Limb (tissue), 2 donors: ENCODE data around the gene SMCHD1.
A peak's percentile ranks its signal among the peaks of the same experiment; 100 is the strongest.
"Not testable (repeated sequence)": the region's sequence is repeated elsewhere in the genome, so short reads cannot be mapped to it uniquely, and the experiment has no call there.

Experiments
- DNase-seq, 2 donors: peaks; one replicate each; pipeline ENCODE4 v3.0.0-alpha.2; 2016; ENCODE audit errors: extremely low spot score in 2 of 2

SMCHD1 gene

GRCh38 chr18:2814928-2815327, 159.4 kb downstream of the SMCHD1 start:
- no peak for DNase-seq

GRCh38 chr18:2818281-2818680, 162.8 kb downstream of the SMCHD1 start:
- no peak for DNase-seq

- no peak for DNase-seq
These were observed 166.2 kb downstream of the SMCHD1 start for GRCh38 chr18:2821695-2822094.

GRCh38 chr18:2822213-2822921, 166.8 kb downstream of the SMCHD1 start:
- no peak for DNase-seq

GRCh38 chr18:2823202-2823601, 167.7 kb downstream of the SMCHD1 start:
- no peak for DNase-seq

GRCh38 chr18:2823966-2824365, 168.4 kb downstream of the SMCHD1 start:
- DNase-seq, result no peak

- no peak for DNase-seq
These were observed 169.3 kb downstream of the SMCHD1 start for GRCh38 chr18:2824865-2825264.

GRCh38 chr18:2825613-2826175, 170.2 kb downstream of the SMCHD1 start:
- no peak for DNase-seq

GRCh38 chr18:2826581-2826980, 171.1 kb downstream of the SMCHD1 start:
- no peak for DNase-seq

- no peak for DNase-seq
These were observed 171.5 kb downstream of the SMCHD1 start for GRCh38 chr18:2827061-2827460.

- DNase-seq, result not testable (repeated sequence)
These were observed 180.6 kb downstream of the SMCHD1 start for GRCh38 chr18:2836118-2836517.

GRCh38 chr18:2837290-2837689, 181.8 kb downstream of the SMCHD1 start:
- not testable (repeated sequence) for DNase-seq

GRCh38 chr18:2839202-2839601, 183.7 kb downstream of the SMCHD1 start:
- DNase-seq, result no peak

- DNase-seq, result no peak
These were observed 185.0 kb downstream of the SMCHD1 start for GRCh38 chr18:2840521-2840920.

GRCh38 chr18:2843146-2843545, 187.6 kb downstream of the SMCHD1 start:
- no peak for DNase-seq

- DNase-seq, result no peak
These were observed 189.6 kb downstream of the SMCHD1 start for GRCh38 chr18:2845172-2845571.

GRCh38 chr18:2846636-2847316, 191.2 kb downstream of the SMCHD1 start, which contains the start of gene EMILIN2:
TSS of gene EMILIN2 (plus strand) at chr18:2847006. CDS start at chr18:2847189, 183 bp downstream.
- DNase-seq, result peak; percentile 34 to 84

- DNase-seq, result peak in 1 of 2 donors; percentile 76
These were observed 192.1 kb downstream of the SMCHD1 start for GRCh38 chr18:2847317-2848246.

- peak in 1 of 2 donors; percentile 36 for DNase-seq
These were observed 193.0 kb downstream of the SMCHD1 start for GRCh38 chr18:2848247-2849246.

GRCh38 chr18:2850816-2851215, 195.3 kb downstream of the SMCHD1 start:
- no peak for DNase-seq
